Measurements from ENCODE around the gene AR. TPM values are rescaled to one million over a fixed set of nuclear protein-coding genes. Genes with fewer than 3 reads are reported as not detected.

AR gene
- total RNA-seq, 2 experiments from 2014 or later = not detected

DNA sequence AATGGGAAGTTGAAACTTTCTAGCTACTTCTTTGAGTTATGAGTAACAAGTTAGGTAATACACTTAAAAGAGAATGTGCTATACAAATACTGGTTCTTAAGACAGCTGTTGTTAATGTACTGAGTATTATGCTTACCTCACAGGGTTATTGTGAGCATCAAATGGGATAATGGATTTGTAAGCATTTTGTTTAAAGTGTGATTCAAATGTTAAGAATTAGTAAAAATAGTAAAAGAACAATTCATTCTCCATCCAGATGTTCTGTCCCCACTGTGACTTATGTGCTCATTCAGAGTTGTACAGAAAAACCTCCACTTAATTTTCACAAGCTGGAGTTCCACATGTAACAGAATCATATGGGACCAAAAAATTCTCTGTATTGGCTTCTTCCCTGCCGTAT is 63.6 kb downstream of the AR start:
- intact Hi-C loops (cut with DNase I, micrococcal nuclease) = no loop called here
- Mint-ChIP-seq H3K36me3 (ENCODE audit: low read depth) (no peaks in the 10 kb centered on the region), H3K4me3 (no peak overlapping the region), H3K9me3 (no peaks in the 10 kb centered on the region), H3K27ac (no peak overlapping the region), H3K4me1 (ENCODE audit: low read depth) (no peaks in the 10 kb centered on the region), H3K27me3 (no peaks in the 10 kb centered on the region)
- H3K27ac ChIP-seq (ENCODE audit: low read depth in 1 of 2, low read length in 2 of 2) = no peak overlapping the region
- ATAC-seq (ENCODE audit: poor library complexity) (no peak), DNase-seq (no peak)
- no peak overlapping the region for H3K4me3 ChIP-seq (ENCODE audit: low read length)
- no peaks in the 10 kb centered on the region for H3K9me3 ChIP-seq (ENCODE audit: control insufficient read depth in 1 of 2, insufficient read depth in 1 of 2, low read length in 2 of 2)
- CTCF ChIA-PET = no interaction called here
- H3K27me3 ChIP-seq (ENCODE audit: control insufficient read depth in 1 of 2, insufficient read depth in 2 of 2, low read length in 2 of 2) = no peaks in the 10 kb centered on the region
- POLR2A ChIA-PET = no interaction called here
- H3K36me3 ChIP-seq (ENCODE audit: insufficient read depth, low read length) = no peaks in the 10 kb centered on the region
- no peaks in the 10 kb centered on the region for H3K4me1 ChIP-seq (ENCODE audit: insufficient read depth, low read length)
- TF ChIP-seq, protein P1, sequence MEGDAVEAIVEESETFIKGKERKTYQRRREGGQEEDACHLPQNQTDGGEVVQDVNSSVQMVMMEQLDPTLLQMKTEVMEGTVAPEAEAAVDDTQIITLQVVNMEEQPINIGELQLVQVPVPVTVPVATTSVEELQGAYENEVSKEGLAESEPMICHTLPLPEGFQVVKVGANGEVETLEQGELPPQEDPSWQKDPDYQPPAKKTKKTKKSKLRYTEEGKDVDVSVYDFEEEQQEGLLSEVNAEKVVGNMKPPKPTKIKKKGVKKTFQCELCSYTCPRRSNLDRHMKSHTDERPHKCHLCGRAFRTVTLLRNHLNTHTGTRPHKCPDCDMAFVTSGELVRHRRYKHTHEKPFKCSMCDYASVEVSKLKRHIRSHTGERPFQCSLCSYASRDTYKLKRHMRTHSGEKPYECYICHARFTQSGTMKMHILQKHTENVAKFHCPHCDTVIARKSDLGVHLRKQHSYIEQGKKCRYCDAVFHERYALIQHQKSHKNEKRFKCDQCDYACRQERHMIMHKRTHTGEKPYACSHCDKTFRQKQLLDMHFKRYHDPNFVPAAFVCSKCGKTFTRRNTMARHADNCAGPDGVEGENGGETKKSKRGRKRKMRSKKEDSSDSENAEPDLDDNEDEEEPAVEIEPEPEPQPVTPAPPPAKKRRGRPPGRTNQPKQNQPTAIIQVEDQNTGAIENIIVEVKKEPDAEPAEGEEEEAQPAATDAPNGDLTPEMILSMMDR (IDR thresholded peaks at IDR 0.05) = no peak

DNA sequence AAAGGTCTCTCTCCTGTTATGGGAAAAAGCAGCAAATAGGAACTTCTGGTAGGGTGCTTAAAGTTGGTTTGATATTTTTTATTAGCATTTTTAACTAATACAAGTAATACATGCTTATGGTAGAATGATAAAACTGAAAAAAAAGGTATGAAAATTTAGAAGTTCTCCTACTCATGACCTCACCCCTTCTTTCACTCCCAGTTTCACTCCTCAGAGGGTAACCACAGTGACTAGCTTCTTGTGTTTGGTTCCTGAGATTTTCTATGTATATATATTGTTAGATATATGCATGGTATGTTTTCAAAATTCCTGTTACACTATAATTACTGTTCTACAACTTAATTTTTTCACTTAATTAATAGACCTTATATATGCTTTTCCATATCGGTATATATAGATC is 66.5 kb downstream of the AR start:
- H3K27me3 Mint-ChIP-seq = no peaks in the 10 kb centered on the region
- no peaks in the 10 kb centered on the region for H3K4me1 Mint-ChIP-seq (ENCODE audit: low read depth)
- H3K4me3 Mint-ChIP-seq = no peak overlapping the region
- intact Hi-C loops (cut with DNase I, micrococcal nuclease) = no loop called here
- DNase-seq (no peak), ATAC-seq (ENCODE audit: poor library complexity) (no peak)
- no peak overlapping the region for H3K27ac Mint-ChIP-seq
- no peaks in the 10 kb centered on the region for H3K36me3 ChIP-seq (ENCODE audit: insufficient read depth, low read length)
- peaks cover 0 to 10% of the 10 kb centered on the region in 2 experiments for H3K9me3 ChIP-seq (ENCODE audit: control insufficient read depth in 1 of 2, insufficient read depth in 1 of 2, low read length in 2 of 2)
- TF ChIP-seq, protein P1 (IDR thresholded peaks at IDR 0.05) = no peak
- H3K36me3 Mint-ChIP-seq (ENCODE audit: low read depth) = no peaks in the 10 kb centered on the region
- H3K9me3 Mint-ChIP-seq = peaks cover 3% of the 10 kb centered on the region
- H3K27me3 ChIP-seq (ENCODE audit: control insufficient read depth in 1 of 2, insufficient read depth in 2 of 2, low read length in 2 of 2) = no peaks in the 10 kb centered on the region
- ChIA-PET POLR2A (interaction anchor here (0.6 kb wide), 1 partner anchor 15 kb away, joined by 3 read pairs; no protein-coding TSS in a partner anchor), CTCF (no interaction called here)
- no peak overlapping the region for H3K27ac ChIP-seq (ENCODE audit: low read depth in 1 of 2, low read length in 2 of 2)
- H3K4me3 ChIP-seq (ENCODE audit: low read length) = no peak overlapping the region
- no peaks in the 10 kb centered on the region for H3K4me1 ChIP-seq (ENCODE audit: insufficient read depth, low read length)

DNA sequence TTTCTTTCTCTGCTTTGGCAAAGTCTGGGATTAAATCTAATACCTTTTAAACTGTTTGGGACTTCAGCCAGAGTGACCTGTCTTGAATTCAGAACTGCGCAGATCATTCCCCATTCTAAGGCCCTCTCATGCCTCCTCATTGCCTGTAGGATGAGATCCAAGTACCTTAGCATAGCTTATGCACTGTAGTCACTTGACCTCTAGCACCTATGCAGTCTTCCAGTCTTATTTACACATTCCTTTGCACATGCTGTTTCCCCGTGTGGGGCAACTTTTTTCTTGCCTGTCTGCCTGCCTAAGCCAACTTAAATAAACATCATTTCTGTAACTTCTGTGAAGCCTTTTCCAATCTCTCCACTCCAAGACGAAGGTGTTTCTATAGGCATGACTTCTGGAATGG is 68.4 kb downstream of the AR start:
- POLR2A ChIA-PET = no interaction called here
- intact Hi-C loops (cut with DNase I, micrococcal nuclease) = no loop called here
- no peaks in the 10 kb centered on the region for H3K36me3 ChIP-seq (ENCODE audit: insufficient read depth, low read length)
- Mint-ChIP-seq H3K9me3 (peaks cover 3% of the 10 kb centered on the region), H3K4me3 (no peak overlapping the region), H3K27ac (no peak overlapping the region), H3K36me3 (ENCODE audit: low read depth) (no peaks in the 10 kb centered on the region), H3K4me1 (ENCODE audit: low read depth) (no peaks in the 10 kb centered on the region), H3K27me3 (no peaks in the 10 kb centered on the region)
- ATAC-seq (ENCODE audit: poor library complexity) (no peak), DNase-seq (no peak)
- CTCF ChIA-PET = no interaction called here
- no peaks in the 10 kb centered on the region for H3K4me1 ChIP-seq (ENCODE audit: insufficient read depth, low read length)
- H3K27me3 ChIP-seq (ENCODE audit: control insufficient read depth in 1 of 2, insufficient read depth in 2 of 2, low read length in 2 of 2) = no peaks in the 10 kb centered on the region
- TF ChIP-seq, protein P1 (IDR thresholded peaks at IDR 0.05) = no peak
- H3K9me3 ChIP-seq (ENCODE audit: control insufficient read depth in 1 of 2, insufficient read depth in 1 of 2, low read length in 2 of 2) = peaks cover 0 to 11% of the 10 kb centered on the region in 2 experiments
- H3K27ac ChIP-seq (ENCODE audit: low read depth in 1 of 2, low read length in 2 of 2) = no peak overlapping the region
- H3K4me3 ChIP-seq (ENCODE audit: low read length) = no peak overlapping the region

Data from CD4-positive, alpha-beta T cell (primary cell).